ENCODE data around the gene ELAPOR1.
"Not testable (repeated sequence)": the region's sequence is repeated elsewhere in the genome, so short reads cannot be mapped to it uniquely, and the experiment has no call there.

ELAPOR1 gene

GRCh38 chr1:109137958-109138357, 24.0 kb downstream of the ELAPOR1 start:
- DNase-seq: no peak

GRCh38 chr1:109138358-109138757, 24.4 kb downstream of the ELAPOR1 start:
- no peak for DNase-seq

GRCh38 chr1:109140392-109140791, 26.5 kb downstream of the ELAPOR1 start:
- DNase-seq: no peak

GRCh38 chr1:109142260-109142659, 28.3 kb downstream of the ELAPOR1 start:
- no peak for DNase-seq

- DNase-seq: not testable (repeated sequence)
Observed at GRCh38 chr1:109142725-109143124, 28.8 kb downstream of the ELAPOR1 start.

- no peak for DNase-seq
Observed at GRCh38 chr1:109148987-109149561, 35.2 kb downstream of the ELAPOR1 start.

- no peak for DNase-seq
Observed at GRCh38 chr1:109149874-109150601, 36.1 kb downstream of the ELAPOR1 start.

GRCh38 chr1:109151146-109151990, 37.5 kb downstream of the ELAPOR1 start:
- no peak for DNase-seq

- no peak for DNase-seq
Observed at GRCh38 chr1:109152196-109152595, 38.3 kb downstream of the ELAPOR1 start.

- DNase-seq: no peak
Observed at GRCh38 chr1:109156916-109157385, 43.0 kb downstream of the ELAPOR1 start.

GRCh38 chr1:109158433-109158832, 44.5 kb downstream of the ELAPOR1 start:
- no peak for DNase-seq

GRCh38 chr1:109159326-109159725, 45.4 kb downstream of the ELAPOR1 start:
- no peak for DNase-seq

GRCh38 chr1:109160071-109160840, 46.3 kb downstream of the ELAPOR1 start:
- DNase-seq: no peak

GRCh38 chr1:109161858-109162606, 48.1 kb downstream of the ELAPOR1 start:
- peak; percentile 92 for DNase-seq

- peak; percentile 46 for DNase-seq
Observed at GRCh38 chr1:109162626-109163025, 48.7 kb downstream of the ELAPOR1 start.

GRCh38 chr1:109163551-109163950, 49.6 kb downstream of the ELAPOR1 start:
- DNase-seq: peak; percentile 62
